HG03521 (cell line): ENCODE measurements around the gene GDF9.
"Not testable (repeated sequence)": the region's sequence is repeated elsewhere in the genome, so short reads cannot be mapped to it uniquely, and the experiment has no call there.

Experiments used
- ATAC-seq: cut with Tn5 transposase; IDR thresholded peaks from one replicate; pipeline ENCODE4 v1.9.1; 2021; ENCODE audit warnings: mild to moderate bottlenecking, moderate library complexity; ENCODE audit not compliant: unreplicated experiment

Gene GDF9

GRCh38 chr5:132873119-132873929, 7.1 kb upstream of the GDF9 start, which contains the start of gene LEAP2:
TSS of gene LEAP2 (plus strand) at chr5:132873668. CDS start at chr5:132873695, 27 bp downstream.
- ATAC-seq = no peak

- no peak for ATAC-seq
These were observed 6.5 kb upstream of the GDF9 start for GRCh38 chr5:132872788-132873118.

- no peak for ATAC-seq
These were observed 5.4 kb upstream of the GDF9 start for GRCh38 chr5:132871459-132872284.

- ATAC-seq = no peak
These were observed 4.5 kb upstream of the GDF9 start for GRCh38 chr5:132870801-132871200.

GRCh38 chr5:132868754-132869153, 2.5 kb upstream of the GDF9 start:
- ATAC-seq = no peak

GRCh38 chr5:132867046-132867451, 780 bp upstream of the GDF9 start:
- peak; percentile 18 for ATAC-seq

- ATAC-seq = peak; percentile 21
These were observed 464 bp downstream of the GDF9 start for GRCh38 chr5:132865668-132866341.

- no peak for ATAC-seq
These were observed 5.5 kb downstream of the GDF9 start for GRCh38 chr5:132860742-132861141.

GRCh38 chr5:132859889-132860437, 6.3 kb downstream of the GDF9 start:
- ATAC-seq = no peak

- ATAC-seq = no peak
These were observed 10.3 kb downstream of the GDF9 start for GRCh38 chr5:132856011-132856410.

- ATAC-seq = not testable (repeated sequence)
These were observed 11.3 kb downstream of the GDF9 start for GRCh38 chr5:132854992-132855391.

- no peak for ATAC-seq
These were observed 12.0 kb downstream of the GDF9 start for GRCh38 chr5:132854301-132854700.

- no peak for ATAC-seq
These were observed 12.5 kb downstream of the GDF9 start for GRCh38 chr5:132853790-132854189.

GRCh38 chr5:132853323-132853722, 12.9 kb downstream of the GDF9 start:
- no peak for ATAC-seq

GRCh38 chr5:132850066-132850465, 16.2 kb downstream of the GDF9 start:
- no peak for ATAC-seq

GRCh38 chr5:132849347-132849746, 16.9 kb downstream of the GDF9 start:
- no peak for ATAC-seq

- no peak for ATAC-seq
These were observed 18.0 kb downstream of the GDF9 start for GRCh38 chr5:132848270-132848669.

- ATAC-seq = no peak
These were observed 25.0 kb downstream of the GDF9 start for GRCh38 chr5:132841305-132841704.

- ATAC-seq = no peak
These were observed 25.4 kb downstream of the GDF9 start for GRCh38 chr5:132840896-132841295.

GRCh38 chr5:132840313-132840712, 26.0 kb downstream of the GDF9 start:
- no peak for ATAC-seq
